Measurements from ENCODE around the gene G6PC3.

DNA sequence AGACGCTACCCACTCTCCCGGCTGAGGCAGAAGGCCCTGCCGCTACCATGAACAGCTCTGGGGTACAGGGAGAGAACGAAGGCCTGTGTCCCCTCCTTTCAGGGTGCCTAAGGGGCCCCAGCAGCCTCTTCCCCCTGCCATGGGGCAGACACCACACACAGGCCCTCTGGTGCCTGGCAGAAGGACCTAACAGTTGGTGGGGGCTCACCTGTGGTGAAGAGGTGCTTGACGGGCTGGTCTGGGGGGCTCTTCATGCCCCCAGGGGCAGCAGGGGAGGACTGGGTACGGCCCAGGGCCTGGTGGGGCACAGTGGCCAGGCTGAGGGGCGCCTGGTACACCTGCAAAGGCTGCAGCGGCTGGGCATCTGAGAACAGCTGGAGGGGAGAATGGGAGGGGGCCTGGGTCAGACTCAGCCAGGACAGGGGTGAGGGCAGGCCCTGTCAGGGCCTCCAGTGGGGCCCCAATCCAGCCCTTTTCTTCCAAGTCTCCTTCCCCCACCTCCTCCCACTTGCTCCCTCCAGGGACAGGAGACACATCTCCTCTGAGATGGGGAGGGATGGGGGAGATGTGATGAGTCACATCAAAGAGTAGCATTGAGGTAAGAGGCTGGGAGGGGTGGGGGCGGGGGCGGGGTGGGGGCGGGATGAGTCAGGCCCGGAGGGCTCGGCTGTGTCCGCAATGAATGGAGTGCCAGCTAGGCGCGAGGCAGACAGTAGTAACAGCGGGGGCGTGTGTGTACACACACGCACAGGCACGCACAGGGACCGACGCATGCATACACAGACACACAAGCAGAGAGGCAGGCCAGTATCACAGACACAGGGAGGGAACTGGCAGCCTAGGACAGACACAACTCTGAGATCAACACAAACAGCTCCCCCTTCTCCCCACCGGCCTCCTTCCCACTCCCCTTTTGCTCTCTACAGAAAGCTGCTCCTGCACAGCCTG, 16.1 kb downstream of the G6PC3 start:
- TF ChIP-seq, protein P1, sequence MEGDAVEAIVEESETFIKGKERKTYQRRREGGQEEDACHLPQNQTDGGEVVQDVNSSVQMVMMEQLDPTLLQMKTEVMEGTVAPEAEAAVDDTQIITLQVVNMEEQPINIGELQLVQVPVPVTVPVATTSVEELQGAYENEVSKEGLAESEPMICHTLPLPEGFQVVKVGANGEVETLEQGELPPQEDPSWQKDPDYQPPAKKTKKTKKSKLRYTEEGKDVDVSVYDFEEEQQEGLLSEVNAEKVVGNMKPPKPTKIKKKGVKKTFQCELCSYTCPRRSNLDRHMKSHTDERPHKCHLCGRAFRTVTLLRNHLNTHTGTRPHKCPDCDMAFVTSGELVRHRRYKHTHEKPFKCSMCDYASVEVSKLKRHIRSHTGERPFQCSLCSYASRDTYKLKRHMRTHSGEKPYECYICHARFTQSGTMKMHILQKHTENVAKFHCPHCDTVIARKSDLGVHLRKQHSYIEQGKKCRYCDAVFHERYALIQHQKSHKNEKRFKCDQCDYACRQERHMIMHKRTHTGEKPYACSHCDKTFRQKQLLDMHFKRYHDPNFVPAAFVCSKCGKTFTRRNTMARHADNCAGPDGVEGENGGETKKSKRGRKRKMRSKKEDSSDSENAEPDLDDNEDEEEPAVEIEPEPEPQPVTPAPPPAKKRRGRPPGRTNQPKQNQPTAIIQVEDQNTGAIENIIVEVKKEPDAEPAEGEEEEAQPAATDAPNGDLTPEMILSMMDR (IDR thresholded peaks at IDR 0.05) = no peak
- no peak for TF ChIP-seq POLR2A (IDR thresholded peaks at IDR 0.05)

All from thyroid gland (tissue), 4 donors.